Uterus (tissue), 4 donors: ENCODE results near the gene JADE2. TPM values are rescaled to one million over a fixed set of nuclear protein-coding genes. Genes with fewer than 3 reads are reported as not detected.

Experiments
- DNase-seq, 2 donors: peaks; one replicate each; pipeline ENCODE4 v3.0.0-alpha.2; 2019 to 2020
- H3K27ac ChIP-seq, 2 donors: fragments of 200-600 bp; sonication (generic); 1 replicate in 1 of 2; 2 replicates in 1 of 2; pipeline ENCODE4 v1.5.1; 2016 to 2018
- H3K27me3 ChIP-seq, 2 donors: fragments of 200-600 bp; sonication (generic); one replicate each; pipeline ENCODE4 v1.5.1; 2018 to 2019; ENCODE audit warnings: control low read depth in 1 of 2
- H3K36me3 ChIP-seq, 2 donors: fragments of 200-600 bp; sonication (generic); one replicate each; pipeline ENCODE4 v1.5.1; 2019; ENCODE audit warnings: control low read depth in 1 of 2
- H3K4me1 ChIP-seq, 2 donors: fragments of 200-600 bp; sonication (generic); one replicate each; pipeline ENCODE4 v1.5.1; 2018 to 2019; ENCODE audit warnings: control low read depth in 1 of 2
- H3K4me3 ChIP-seq, 2 donors: fragments of 200-600 bp; sonication (generic); 1 replicate in 1 of 2; 2 replicates in 1 of 2; pipeline ENCODE4 v1.5.1; 2018 to 2019; ENCODE audit warnings: mild to moderate bottlenecking in 1 of 2
- H3K9me3 ChIP-seq, 2 donors: fragments of 200-600 bp; sonication (generic); one replicate each; pipeline ENCODE4 v1.5.1; 2019; ENCODE audit warnings: control low read depth in 1 of 2
- CTCF ChIP-seq, 4 experiments: fragments of 200-600 bp in 2 of 4; fragments of 450-650 bp in 2 of 4; sonication (generic) in 2 of 4; IDR thresholded peaks; one replicate each; pipeline ENCODE4 v1.5.1; 2016 to 2019; ENCODE audit warnings: antibody characterized with exemption in 4 of 4, mild to moderate bottlenecking in 2 of 4, moderate library complexity in 1 of 4
- POLR2A ChIP-seq, 2 donors: fragments of 450-650 bp; IDR thresholded peaks; one replicate each; pipeline ENCODE4 v1.6.1; 2016; ENCODE audit warnings: antibody characterized with exemption in 2 of 2, mild to moderate bottlenecking in 1 of 2, moderate library complexity in 1 of 2
- intact Hi-C: fragments of 100-400 bp; cut with DNase I; formaldehyde crosslinking; loops from one replicate; pipeline ENCODE4 v1.15.1; 2023; ENCODE audit warnings: low total_unique reads
- total RNA-seq, 4 donors: library from RNA; depleted of rRNA in 3 of 4; stranded (reverse); fragments of >200 nt in 3 of 4; gene quantifications; one replicate each; pipeline versions ENCODE4 v1.1.0 to v1.2.4, GENCODE V29; 2014 to 2023
- donor health status: DM: yes; HTN: yes; CAD: no.

The JADE2 gene
- total RNA-seq, 4 donors from 2014 or later = 15.8 to 95.8 (median 16.7) TPM

- H3K36me3 ChIP-seq = no peaks in the 10 kb centered on the region
- H3K4me3 ChIP-seq = no peak overlapping the region
- H3K27ac ChIP-seq = no peak overlapping the region
- H3K4me1 ChIP-seq = no peaks in the 10 kb centered on the region
- intact Hi-C loops = no loop called here
- no peaks in the 10 kb centered on the region for H3K27me3 ChIP-seq
- TF ChIP-seq CTCF (IDR thresholded peaks at IDR 0.05) = no peak
- no peak for TF ChIP-seq POLR2A (IDR thresholded peaks at IDR 0.05)
- H3K9me3 ChIP-seq = no peaks in the 10 kb centered on the region
- DNase-seq = no peak
Measured at GRCh38 chr5:134490255-134490924, 35.1 kb upstream of the JADE2 start.

GRCh38 chr5:134490925-134491271 is 34.6 kb upstream of the JADE2 start:
- no peak for DNase-seq
- Histone ChIP-seq H3K27me3 (no peaks in the 10 kb centered on the region), H3K27ac (no peak overlapping the region), H3K4me3 (no peak overlapping the region), H3K4me1 (no peaks in the 10 kb centered on the region), H3K9me3 (no peaks in the 10 kb centered on the region), H3K36me3 (no peaks in the 10 kb centered on the region)
- intact Hi-C loops = no loop called here
- no peak for TF ChIP-seq CTCF (IDR thresholded peaks at IDR 0.05)
- TF ChIP-seq POLR2A (IDR thresholded peaks at IDR 0.05) = no peak

- DNase-seq = no peak
- Histone ChIP-seq H3K4me3 (no peak overlapping the region), H3K4me1 (no peaks in the 10 kb centered on the region), H3K27me3 (no peaks in the 10 kb centered on the region), H3K27ac (no peak overlapping the region), H3K36me3 (no peaks in the 10 kb centered on the region), H3K9me3 (no peaks in the 10 kb centered on the region)
- TF ChIP-seq POLR2A (IDR thresholded peaks at IDR 0.05) = no peak
- no peak for TF ChIP-seq CTCF (IDR thresholded peaks at IDR 0.05)
- intact Hi-C loops = no loop called here
Measured at GRCh38 chr5:134491841-134492442, 33.5 kb upstream of the JADE2 start.

GRCh38 chr5:134492568-134492967 is 32.9 kb upstream of the JADE2 start:
- no peak for DNase-seq
- no peak for TF ChIP-seq CTCF (IDR thresholded peaks at IDR 0.05)
- TF ChIP-seq POLR2A (IDR thresholded peaks at IDR 0.05) = no peak
- Histone ChIP-seq H3K27me3 (no peaks in the 10 kb centered on the region), H3K4me3 (no peak overlapping the region), H3K27ac (no peak overlapping the region), H3K9me3 (no peaks in the 10 kb centered on the region), H3K36me3 (no peaks in the 10 kb centered on the region), H3K4me1 (no peaks in the 10 kb centered on the region)
- intact Hi-C loops = no loop called here

GRCh38 chr5:134493461-134494055 is 31.9 kb upstream of the JADE2 start:
- H3K4me3 ChIP-seq = no peak overlapping the region
- no peaks in the 10 kb centered on the region for H3K36me3 ChIP-seq
- no peaks in the 10 kb centered on the region for H3K4me1 ChIP-seq
- H3K9me3 ChIP-seq = no peaks in the 10 kb centered on the region
- no peak overlapping the region for H3K27ac ChIP-seq
- no peak for DNase-seq
- intact Hi-C loops = no loop called here
- TF ChIP-seq POLR2A (IDR thresholded peaks at IDR 0.05) = no peak
- TF ChIP-seq CTCF (IDR thresholded peaks at IDR 0.05) = no peak
- no peaks in the 10 kb centered on the region for H3K27me3 ChIP-seq
